SK-N-SH (cell line): ENCODE data around the gene TMCC2. TPM values are rescaled to one million over a fixed set of nuclear protein-coding genes. Genes with fewer than 3 reads are reported as not detected.

Experiments
- CTCF ChIA-PET: fragments of 300-600, 350-600 bp; formaldehyde crosslinking; extraction: SDS; loops from one replicate; lab custom pipeline; 2021; lab: Yijun Ruan, JAX
- POLR2A ChIA-PET: fragments of 350-600 bp; sonication (Branson Sonifier 250); formaldehyde crosslinking; extraction: SDS; loops from one replicate; lab custom pipeline; 2020; ENCODE audit warnings: antibody characterized with exemption, inconsistent platforms; lab: Yijun Ruan, JAX
- DNase-seq: peaks from one replicate; pipeline ENCODE4 v3.0.0; 2012
- H2AFZ ChIP-seq: fragments of 200-600 bp; sonication (generic); 2 replicates; pipeline ENCODE4 v1.8.1; 2016; ENCODE audit warnings: antibody characterized with exemption, mild to moderate bottlenecking, low read depth
- H3F3A ChIP-seq: fragments of 200-600 bp; sonication (generic); replicated peaks from 2 replicates; pipeline ENCODE3; 2016; ENCODE audit warnings: antibody characterized with exemption, mild to moderate bottlenecking; ENCODE audit not compliant: insufficient read depth
- H3K27ac ChIP-seq, 2 experiments: fragments of 200-500 bp in 1 of 2; fragments of 200-600 bp in 1 of 2; sonication (Bioruptor generic) in 1 of 2; sonication (generic), shearing (Covaris generic) in 1 of 2; 2 replicates each; pipeline versions ENCODE4 v1.5.1 to v1.6.1; 2014 to 2016; ENCODE audit warnings: low read depth in 2 of 2, inconsistent platforms in 1 of 2, low read length in 1 of 2, mild to moderate bottlenecking in 1 of 2, mixed read lengths in 1 of 2
- H3K27me3 ChIP-seq: fragments of 200-600 bp; sonication (generic), shearing (Covaris generic); 2 replicates; pipeline ENCODE4 v1.6.1; 2016; ENCODE audit warnings: mixed run types; ENCODE audit not compliant: insufficient read depth
- H3K36me3 ChIP-seq, 2 experiments: fragments of 200-500 bp in 1 of 2; fragments of 200-600 bp in 1 of 2; sonication (Bioruptor generic) in 1 of 2; sonication (generic) in 1 of 2; replicated peaks in 1 of 2; 2 replicates each; pipeline versions ENCODE3 to v1.5.1; 2014 to 2016; ENCODE audit warnings: low read length in 1 of 2, mild to moderate bottlenecking in 1 of 2; ENCODE audit not compliant: insufficient read depth in 2 of 2, control insufficient read depth in 1 of 2
- H3K4me1 ChIP-seq, 2 experiments: fragments of 200-500 bp in 1 of 2; fragments of 200-600 bp in 1 of 2; sonication (Bioruptor generic) in 1 of 2; sonication (generic), shearing (Covaris generic) in 1 of 2; 2 replicates each; pipeline versions ENCODE4 v1.5.1 to v1.6.1; 2014 to 2016; ENCODE audit warnings: low read depth in 1 of 2, low read length in 1 of 2, mixed run types in 1 of 2; ENCODE audit not compliant: insufficient read depth in 2 of 2, control insufficient read depth in 1 of 2
- H3K4me2 ChIP-seq: fragments of 200-600 bp; sonication (generic), shearing (Covaris generic); 2 replicates; pipeline ENCODE4 v1.6.1; 2017; ENCODE audit warnings: mixed run types
- H3K4me3 ChIP-seq, 2 experiments: fragments of 200-500 bp in 1 of 2; fragments of 200-600 bp in 1 of 2; sonication (Bioruptor generic) in 1 of 2; sonication (generic), shearing (Covaris generic) in 1 of 2; 2 replicates each; pipeline versions ENCODE4 v1.5.1 to v1.8.1; 2014 to 2016; ENCODE audit warnings: low read depth in 2 of 2, inconsistent platforms in 1 of 2, low read length in 1 of 2, mild to moderate bottlenecking in 1 of 2, mixed read lengths in 1 of 2, moderate library complexity in 1 of 2
- H3K79me2 ChIP-seq: fragments of 200-600 bp; sonication (generic); 2 replicates; pipeline ENCODE4 v1.8.1; 2017; ENCODE audit warnings: mild to moderate bottlenecking; ENCODE audit not compliant: insufficient read depth
- H3K9ac ChIP-seq: fragments of 200-600 bp; sonication (generic); 2 replicates; pipeline ENCODE4 v1.6.1; 2017; ENCODE audit warnings: mixed run types
- H3K9me2 ChIP-seq: fragments of 200-600 bp; sonication (generic); 2 replicates; pipeline ENCODE4 v1.6.1; 2017; ENCODE audit warnings: mixed run types
- H3K9me3 ChIP-seq: fragments of 200-600 bp; sonication (generic); 2 replicates; pipeline ENCODE4 v1.6.1; 2017; ENCODE audit warnings: mixed run types, mild to moderate bottlenecking, moderate library complexity
- H4K20me1 ChIP-seq: fragments of 200-600 bp; sonication (generic); 2 replicates; pipeline ENCODE4 v1.6.1; 2017; ENCODE audit warnings: mild to moderate bottlenecking, mixed run types; ENCODE audit not compliant: insufficient read depth
- EZH2phosphoT487 ChIP-seq: fragments of 200-600 bp; sonication (generic); IDR thresholded peaks from 2 replicates; pipeline ENCODE4 v1.6.1; 2017; ENCODE audit warnings: low read depth, mixed run types, mild to moderate bottlenecking, antibody characterized with exemption, moderate library complexity, borderline replicate concordance
- GATA2 ChIP-seq: sonication (generic); formaldehyde crosslinking; IDR thresholded peaks from 2 replicates; pipeline ENCODE4 v1.5.0; 2020; ENCODE audit warnings: mild to moderate bottlenecking, missing genetic modification reagents
- MXI1 ChIP-seq: IDR thresholded peaks from 2 replicates; pipeline ENCODE4 v1.6.1; 2012; ENCODE audit warnings: mild to moderate bottlenecking, low read depth, low read length, improper control_type of control experiment
- RAD21 ChIP-seq: IDR thresholded peaks from 2 replicates; pipeline ENCODE4 v1.6.1; 2012; ENCODE audit warnings: mild to moderate bottlenecking, low read length
- RCOR1 ChIP-seq: fragments of 150-350 bp; IDR thresholded peaks from 2 replicates; pipeline ENCODE4 v1.6.1; 2017; ENCODE audit warnings: antibody characterized with exemption, low read length
- RXRA ChIP-seq: IDR thresholded peaks from 2 replicates; pipeline ENCODE4 v1.4.0; 2012; ENCODE audit warnings: low read depth, mild to moderate bottlenecking, borderline replicate concordance
- USF1 ChIP-seq: IDR thresholded peaks from 2 replicates; pipeline ENCODE4 v1.4.0; 2012; ENCODE audit warnings: low read depth, borderline replicate concordance
- WGBS: methylation state at CpG from one replicate; pipeline ENCODE4 v1.1.6; 2017; ENCODE audit warnings: low lambda C conversion rate; 5-methylcytosine and 5-hydroxymethylcytosine counted together
- polyA plus RNA-seq, 3 experiments: library from polyadenylated mRNA; depleted of rRNA; stranded (reverse); fragments of >200 nt; gene quantifications; 2 replicates each; pipeline ENCODE4 v1.2.3, GENCODE V29; 2012
- TF ChIP-seq, protein P1 (sequence below): IDR thresholded peaks from 2 replicates; pipeline ENCODE4 v1.4.0; 2012; ENCODE audit warnings: low read depth
- TF ChIP-seq, protein P2 (sequence below): fragments of 150-350 bp; IDR thresholded peaks from 2 replicates; pipeline ENCODE4 v1.6.1; 2017; ENCODE audit warnings: antibody characterized with exemption, low read length, low read depth, borderline replicate concordance
- TF ChIP-seq, protein P3 (sequence below): IDR thresholded peaks from 2 replicates; pipeline ENCODE4 v1.4.0; 2012; ENCODE audit warnings: low read depth, borderline replicate concordance
- TF ChIP-seq, protein P4 (sequence below): fragments of 200-600 bp; sonication (generic); IDR thresholded peaks from 2 replicates; pipeline ENCODE4 v1.6.1; 2017; ENCODE audit warnings: antibody characterized with exemption, mild to moderate bottlenecking, moderate library complexity

The TMCC2 gene
- polyA plus RNA-seq, 1 of the 3 experiments (the other 2 are of a cell fraction) = 6.0 TPM

DNA sequence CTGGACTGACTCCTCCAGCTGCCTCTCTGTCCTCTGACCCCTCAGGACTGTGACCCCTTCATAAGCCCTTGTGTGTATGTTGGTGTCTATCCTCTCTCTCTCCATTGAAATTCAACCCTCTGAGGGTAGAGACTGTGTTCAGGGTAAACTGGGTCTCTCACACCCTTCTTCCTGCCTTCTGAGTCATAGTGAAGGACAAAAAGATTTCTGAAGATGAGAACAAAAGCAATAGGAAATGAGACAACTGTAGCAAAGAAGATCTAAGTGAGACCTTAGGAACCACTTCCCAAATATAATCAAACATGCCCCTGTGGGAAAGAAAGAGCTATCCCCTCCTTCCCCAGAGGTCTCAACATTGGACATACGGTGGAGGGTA, 76.9 kb downstream of the TMCC2 start:
- no peak overlapping the region for H2AFZ ChIP-seq

More for the DNA sequence above, 76.9 kb downstream of the TMCC2 start:
- DNase-seq = no peak
- no peaks in the 10 kb centered on the region for H4K20me1 ChIP-seq
- H3K9ac ChIP-seq = no peak overlapping the region
- H3K27ac ChIP-seq = peak overlapping the region in 1 of 2 experiments; percentile 97; a peak in 1 of 4 replicates
- no peak overlapping the region for H3K4me3 ChIP-seq
- TF ChIP-seq, protein P1, sequence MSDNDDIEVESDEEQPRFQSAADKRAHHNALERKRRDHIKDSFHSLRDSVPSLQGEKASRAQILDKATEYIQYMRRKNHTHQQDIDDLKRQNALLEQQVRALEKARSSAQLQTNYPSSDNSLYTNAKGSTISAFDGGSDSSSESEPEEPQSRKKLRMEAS = no peak
- TF ChIP-seq RAD21 = no peak
- TF ChIP-seq, protein P2, sequence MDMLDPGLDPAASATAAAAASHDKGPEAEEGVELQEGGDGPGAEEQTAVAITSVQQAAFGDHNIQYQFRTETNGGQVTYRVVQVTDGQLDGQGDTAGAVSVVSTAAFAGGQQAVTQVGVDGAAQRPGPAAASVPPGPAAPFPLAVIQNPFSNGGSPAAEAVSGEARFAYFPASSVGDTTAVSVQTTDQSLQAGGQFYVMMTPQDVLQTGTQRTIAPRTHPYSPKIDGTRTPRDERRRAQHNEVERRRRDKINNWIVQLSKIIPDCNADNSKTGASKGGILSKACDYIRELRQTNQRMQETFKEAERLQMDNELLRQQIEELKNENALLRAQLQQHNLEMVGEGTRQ = no peak
- TF ChIP-seq, protein P3, sequence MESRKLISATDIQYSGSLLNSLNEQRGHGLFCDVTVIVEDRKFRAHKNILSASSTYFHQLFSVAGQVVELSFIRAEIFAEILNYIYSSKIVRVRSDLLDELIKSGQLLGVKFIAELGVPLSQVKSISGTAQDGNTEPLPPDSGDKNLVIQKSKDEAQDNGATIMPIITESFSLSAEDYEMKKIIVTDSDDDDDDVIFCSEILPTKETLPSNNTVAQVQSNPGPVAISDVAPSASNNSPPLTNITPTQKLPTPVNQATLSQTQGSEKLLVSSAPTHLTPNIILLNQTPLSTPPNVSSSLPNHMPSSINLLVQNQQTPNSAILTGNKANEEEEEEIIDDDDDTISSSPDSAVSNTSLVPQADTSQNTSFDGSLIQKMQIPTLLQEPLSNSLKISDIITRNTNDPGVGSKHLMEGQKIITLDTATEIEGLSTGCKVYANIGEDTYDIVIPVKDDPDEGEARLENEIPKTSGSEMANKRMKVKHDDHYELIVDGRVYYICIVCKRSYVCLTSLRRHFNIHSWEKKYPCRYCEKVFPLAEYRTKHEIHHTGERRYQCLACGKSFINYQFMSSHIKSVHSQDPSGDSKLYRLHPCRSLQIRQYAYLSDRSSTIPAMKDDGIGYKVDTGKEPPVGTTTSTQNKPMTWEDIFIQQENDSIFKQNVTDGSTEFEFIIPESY = no peak
- TF ChIP-seq EZH2phosphoT487 = no peak
- no peak for TF ChIP-seq RCOR1
- TF ChIP-seq, protein P4, sequence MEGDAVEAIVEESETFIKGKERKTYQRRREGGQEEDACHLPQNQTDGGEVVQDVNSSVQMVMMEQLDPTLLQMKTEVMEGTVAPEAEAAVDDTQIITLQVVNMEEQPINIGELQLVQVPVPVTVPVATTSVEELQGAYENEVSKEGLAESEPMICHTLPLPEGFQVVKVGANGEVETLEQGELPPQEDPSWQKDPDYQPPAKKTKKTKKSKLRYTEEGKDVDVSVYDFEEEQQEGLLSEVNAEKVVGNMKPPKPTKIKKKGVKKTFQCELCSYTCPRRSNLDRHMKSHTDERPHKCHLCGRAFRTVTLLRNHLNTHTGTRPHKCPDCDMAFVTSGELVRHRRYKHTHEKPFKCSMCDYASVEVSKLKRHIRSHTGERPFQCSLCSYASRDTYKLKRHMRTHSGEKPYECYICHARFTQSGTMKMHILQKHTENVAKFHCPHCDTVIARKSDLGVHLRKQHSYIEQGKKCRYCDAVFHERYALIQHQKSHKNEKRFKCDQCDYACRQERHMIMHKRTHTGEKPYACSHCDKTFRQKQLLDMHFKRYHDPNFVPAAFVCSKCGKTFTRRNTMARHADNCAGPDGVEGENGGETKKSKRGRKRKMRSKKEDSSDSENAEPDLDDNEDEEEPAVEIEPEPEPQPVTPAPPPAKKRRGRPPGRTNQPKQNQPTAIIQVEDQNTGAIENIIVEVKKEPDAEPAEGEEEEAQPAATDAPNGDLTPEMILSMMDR = no peak
- TF ChIP-seq RXRA = no peak
- TF ChIP-seq USF1 = no peak
- no peak for TF ChIP-seq MXI1
- no peak for TF ChIP-seq GATA2 (CRISPR knock-in tag)
- TF ChIP-seq, all 33 proteins: peak for 0
- peaks cover 28% of the 10 kb centered on the region for H3F3A ChIP-seq
- no peaks in the 10 kb centered on the region for H3K9me2 ChIP-seq
- CTCF ChIA-PET = interaction anchor here (0.8 to 46.8 kb wide), 4 partner anchors 21 to 50 kb away, joined by 4 to 1368 read pairs (median 8); no protein-coding TSS in a partner anchor
- no peaks in the 10 kb centered on the region for H3K27me3 ChIP-seq
- peaks cover 17% of the 10 kb centered on the region; the same call in 1 of the 2 replicates for H3K79me2 ChIP-seq
- no peaks in the 10 kb centered on the region for H3K9me3 ChIP-seq
- H3K36me3 ChIP-seq = peaks cover 28 to 32% of the 10 kb centered on the region in 2 experiments
- peaks cover 3 to 25% of the 10 kb centered on the region in 2 experiments; a peak in 3 of 4 replicates for H3K4me1 ChIP-seq
- 100% methylated on average over 1 of the region's 1 CpG for whole genome bisulfite sequencing
- no peak overlapping the region for H3K4me2 ChIP-seq
- POLR2A ChIA-PET = no interaction called here
